ENCODE data around the gene PTPRN2. TPM values are rescaled to one million over a fixed set of nuclear protein-coding genes. Genes with fewer than 3 reads are reported as not detected.

The PTPRN2 gene
- total and polyA plus RNA-seq, 7 donors: 0.47 to 0.82 (median 0.51) TPM

DNA sequence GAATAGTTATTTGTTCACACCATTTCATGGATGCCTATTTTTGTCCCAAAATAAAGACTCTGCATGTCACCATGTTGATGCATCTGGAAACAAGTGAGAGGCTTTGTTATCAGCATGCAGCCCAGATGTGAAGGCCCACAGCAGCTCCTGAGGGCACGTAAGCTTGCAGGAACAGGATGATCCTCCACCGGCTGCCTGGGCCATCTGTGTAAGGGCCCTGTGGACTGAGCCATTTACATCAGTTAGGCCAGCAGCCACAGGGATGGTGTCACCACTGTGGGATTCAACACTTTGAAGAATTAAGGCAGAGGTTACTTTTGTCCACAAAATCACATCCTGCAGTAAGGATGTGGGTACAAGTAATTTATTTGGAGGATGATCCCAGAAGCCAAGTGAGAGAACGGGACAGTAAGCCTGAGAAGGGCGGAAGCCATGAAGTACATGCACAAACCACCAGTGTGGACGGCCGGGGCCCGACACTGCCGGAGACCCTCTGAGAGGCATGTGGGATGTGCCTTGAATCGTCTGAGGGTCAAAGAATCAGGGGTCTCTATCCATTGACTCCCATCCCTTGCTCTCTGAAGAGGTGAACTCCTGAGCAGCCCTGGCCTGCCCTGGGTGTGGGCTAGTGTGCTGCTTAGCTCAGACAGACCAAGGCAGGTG lies 641.1 kb downstream of the PTPRN2 start:
- H3K9me3 ChIP-seq: peaks cover 19% of the 10 kb centered on the region
- intact Hi-C loops (cut with DNase I): no loop called here
- DNase-seq (no peak), ATAC-seq (no peak)
- TF ChIP-seq, protein P1, sequence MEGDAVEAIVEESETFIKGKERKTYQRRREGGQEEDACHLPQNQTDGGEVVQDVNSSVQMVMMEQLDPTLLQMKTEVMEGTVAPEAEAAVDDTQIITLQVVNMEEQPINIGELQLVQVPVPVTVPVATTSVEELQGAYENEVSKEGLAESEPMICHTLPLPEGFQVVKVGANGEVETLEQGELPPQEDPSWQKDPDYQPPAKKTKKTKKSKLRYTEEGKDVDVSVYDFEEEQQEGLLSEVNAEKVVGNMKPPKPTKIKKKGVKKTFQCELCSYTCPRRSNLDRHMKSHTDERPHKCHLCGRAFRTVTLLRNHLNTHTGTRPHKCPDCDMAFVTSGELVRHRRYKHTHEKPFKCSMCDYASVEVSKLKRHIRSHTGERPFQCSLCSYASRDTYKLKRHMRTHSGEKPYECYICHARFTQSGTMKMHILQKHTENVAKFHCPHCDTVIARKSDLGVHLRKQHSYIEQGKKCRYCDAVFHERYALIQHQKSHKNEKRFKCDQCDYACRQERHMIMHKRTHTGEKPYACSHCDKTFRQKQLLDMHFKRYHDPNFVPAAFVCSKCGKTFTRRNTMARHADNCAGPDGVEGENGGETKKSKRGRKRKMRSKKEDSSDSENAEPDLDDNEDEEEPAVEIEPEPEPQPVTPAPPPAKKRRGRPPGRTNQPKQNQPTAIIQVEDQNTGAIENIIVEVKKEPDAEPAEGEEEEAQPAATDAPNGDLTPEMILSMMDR (IDR thresholded peaks at IDR 0.05): no peak
- H3K27me3 ChIP-seq (ENCODE audit: insufficient read depth in 3 of 3, low read length in 2 of 3): peaks cover 0 to 2% (median 0%) of the 10 kb centered on the region in 3 donors
- no peak overlapping the region for H3K27ac ChIP-seq
- no peaks in the 10 kb centered on the region for H3K4me1 ChIP-seq
- H3K36me3 ChIP-seq (ENCODE audit: insufficient read depth in 1 of 2, low read depth in 1 of 2): no peaks in the 10 kb centered on the region
- 84 to 92% (median 89%) methylated on average over 9 of the region's 9 CpGs for WGBS, 3 donors
- no peak overlapping the region for H3K4me3 ChIP-seq

DNA sequence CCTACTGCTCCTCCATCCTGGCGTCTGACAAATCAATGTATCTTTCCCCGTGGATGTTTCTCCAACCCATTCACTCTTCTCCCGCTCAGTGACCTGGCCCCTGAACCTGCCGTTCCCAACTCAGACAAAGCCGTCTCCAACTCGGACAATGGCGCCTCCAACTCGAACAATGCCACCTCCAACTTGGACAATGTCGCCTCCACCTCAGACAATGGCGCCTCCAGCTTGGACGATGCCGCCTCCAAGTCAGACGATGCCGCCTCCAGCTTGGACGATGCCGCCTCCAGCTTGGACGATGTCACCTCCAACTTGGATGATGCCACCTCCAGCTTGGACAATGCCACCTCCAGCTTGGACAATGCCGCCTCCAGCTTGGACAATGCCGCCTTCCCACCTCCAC lies 642.2 kb downstream of the PTPRN2 start:
- DNase-seq (no peak), ATAC-seq (no peak)
- H3K4me3 ChIP-seq: no peak overlapping the region
- no peaks in the 10 kb centered on the region for H3K36me3 ChIP-seq (ENCODE audit: insufficient read depth in 1 of 2, low read depth in 1 of 2)
- H3K27ac ChIP-seq: no peak overlapping the region
- TF ChIP-seq, protein P1 (IDR thresholded peaks at IDR 0.05): no peak
- peaks cover 18% of the 10 kb centered on the region for H3K9me3 ChIP-seq
- no peaks in the 10 kb centered on the region for H3K27me3 ChIP-seq (ENCODE audit: insufficient read depth in 3 of 3, low read length in 2 of 3)
- intact Hi-C loops (cut with DNase I): no loop called here
- 89 to 94% (median 91%) methylated on average over 19 of the region's 19 CpGs for WGBS, 3 donors
- no peaks in the 10 kb centered on the region for H3K4me1 ChIP-seq

DNA sequence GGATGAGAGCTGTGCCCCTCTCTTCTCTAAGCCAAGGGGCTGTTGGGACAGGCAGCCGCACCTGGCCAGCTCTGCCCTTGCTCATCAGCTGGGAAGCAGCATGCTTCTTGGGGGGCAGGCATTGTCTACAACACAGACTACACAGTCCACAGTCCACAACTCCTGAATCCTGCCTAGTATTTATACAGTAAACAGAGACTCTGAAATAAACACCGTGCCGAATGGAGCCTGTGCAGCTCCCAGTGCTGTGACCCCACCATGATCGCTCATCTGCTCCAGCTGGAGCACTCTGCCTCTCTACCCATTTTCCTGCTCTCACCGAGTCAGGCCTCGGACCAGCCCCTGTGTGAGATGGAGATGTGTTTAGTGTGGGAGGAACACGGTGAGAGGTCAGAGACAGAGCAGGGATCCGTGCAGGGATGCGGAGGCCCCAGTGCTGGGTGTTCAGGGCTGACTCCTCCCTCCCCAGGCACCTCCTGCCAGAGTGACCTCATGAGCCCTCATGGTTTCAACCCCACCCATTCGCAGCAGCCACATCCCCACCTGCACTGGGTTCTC lies 642.8 kb downstream of the PTPRN2 start:
- WGBS, 3 donors: 90 to 94% (median 92%) methylated on average over 9 to 10 of the region's 10 CpGs
- DNase-seq (no peak), ATAC-seq (no peak)

DNA sequence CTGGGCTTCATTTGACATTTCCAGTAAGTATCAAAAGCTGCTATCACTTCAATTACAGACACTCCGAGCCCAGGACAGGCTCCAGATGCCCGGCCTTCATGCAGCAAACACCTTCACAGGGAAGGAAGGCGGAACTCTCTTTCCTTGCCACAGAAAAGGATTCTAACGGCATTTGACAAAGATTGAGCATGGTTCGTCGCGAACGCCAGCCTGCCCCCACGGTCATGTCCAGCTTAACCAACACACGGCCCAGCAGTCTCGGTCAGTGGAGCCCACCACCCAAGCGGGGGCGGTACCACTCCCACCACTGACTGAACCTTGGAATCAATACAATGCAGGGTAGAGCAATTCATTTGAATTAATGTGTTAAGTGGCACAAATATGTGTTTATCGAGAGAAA lies 643.6 kb downstream of the PTPRN2 start:
- WGBS, 3 donors: 87 to 90% (median 89%) methylated on average over 14 of the region's 14 CpGs
- no peak overlapping the region for H3K4me3 ChIP-seq
- DNase-seq: no peak

More for the DNA sequence above, 642.8 kb downstream of the PTPRN2 start:
- Histone ChIP-seq H3K27me3 (ENCODE audit: insufficient read depth in 3 of 3, low read length in 2 of 3) (no peaks in the 10 kb centered on the region), H3K36me3 (ENCODE audit: insufficient read depth in 1 of 2, low read depth in 1 of 2) (no peaks in the 10 kb centered on the region), H3K27ac (no peak overlapping the region), H3K4me3 (no peak overlapping the region), H3K9me3 (peaks cover 12% of the 10 kb centered on the region), H3K4me1 (no peaks in the 10 kb centered on the region)
- TF ChIP-seq, protein P1 (IDR thresholded peaks at IDR 0.05): no peak
- intact Hi-C loops (cut with DNase I): no loop called here

More for the DNA sequence above, 643.6 kb downstream of the PTPRN2 start:
- no peak overlapping the region for H3K27ac ChIP-seq
- no peak for ATAC-seq
- peaks cover 12% of the 10 kb centered on the region for H3K9me3 ChIP-seq
- H3K36me3 ChIP-seq (ENCODE audit: insufficient read depth in 1 of 2, low read depth in 1 of 2): no peaks in the 10 kb centered on the region
- H3K27me3 ChIP-seq (ENCODE audit: insufficient read depth in 3 of 3, low read length in 2 of 3): no peaks in the 10 kb centered on the region
- H3K4me1 ChIP-seq: no peaks in the 10 kb centered on the region
- intact Hi-C loops (cut with DNase I): no loop called here
- TF ChIP-seq, protein P1 (IDR thresholded peaks at IDR 0.05): no peak

Data from psoas muscle (tissue), 8 donors.